ELR (cell line): ENCODE measurements around the gene PCED1B.
"Not testable (repeated sequence)": the region's sequence is repeated elsewhere in the genome, so short reads cannot be mapped to it uniquely, and the experiment has no call there.

Experiments used
- DNase-seq: peaks from one replicate; pipeline ENCODE4 v3.0.0-alpha.2; 2015; ENCODE audit warnings: low read depth

PCED1B gene

GRCh38 chr12:47273191-47273626, 193.8 kb downstream of the PCED1B start:
- no peak for DNase-seq

GRCh38 chr12:47274760-47275159, 195.3 kb downstream of the PCED1B start:
- DNase-seq, result no peak

GRCh38 chr12:47276253-47276620, 196.8 kb downstream of the PCED1B start:
- DNase-seq, result no peak

- peak; percentile 63 for DNase-seq
Measured at GRCh38 chr12:47276621-47277309, 197.3 kb downstream of the PCED1B start.

- DNase-seq, result peak; percentile 99
Measured at GRCh38 chr12:47277972-47278448, 198.6 kb downstream of the PCED1B start.

GRCh38 chr12:47279758-47280157, 200.3 kb downstream of the PCED1B start:
- not testable (repeated sequence) for DNase-seq

- DNase-seq, result no peak
Measured at GRCh38 chr12:47280543-47281300, 201.3 kb downstream of the PCED1B start.

- DNase-seq, result peak; percentile 50
Measured at GRCh38 chr12:47281667-47282171, 202.3 kb downstream of the PCED1B start.

- DNase-seq, result peak; percentile 35
Measured at GRCh38 chr12:47282206-47282605, 202.8 kb downstream of the PCED1B start.
